Glomerular visceral epithelial cell (primary cell): ENCODE data around the gene PATJ.
"Not testable (repeated sequence)": the region's sequence is repeated elsewhere in the genome, so short reads cannot be mapped to it uniquely, and the experiment has no call there.

ENCODE experiments used
- DNase-seq: peaks from one replicate; pipeline ENCODE4 v3.0.0-alpha.2; 2016; ENCODE audit errors: extremely low spot score

Gene PATJ

DNA sequence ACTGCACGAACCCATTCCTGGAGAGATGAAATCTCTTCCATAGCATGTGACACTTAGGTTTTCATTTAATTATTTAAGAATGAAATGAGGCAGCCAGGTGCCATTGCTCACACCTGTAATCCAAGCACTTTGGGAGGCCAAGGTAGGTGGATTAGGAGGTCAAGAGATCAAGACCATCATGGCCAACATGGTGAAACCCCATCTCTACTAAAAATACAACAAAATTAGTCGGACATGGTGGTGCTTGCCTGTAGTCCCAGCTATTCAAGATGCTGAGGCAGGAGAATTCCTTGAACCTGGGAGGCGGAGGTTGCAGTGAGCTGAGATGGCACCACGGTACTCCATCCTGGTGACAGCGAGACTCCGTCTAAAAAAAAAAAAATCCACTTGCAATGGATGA is 470.1 kb downstream of the PATJ start:
- DNase-seq, result no peak

DNA sequence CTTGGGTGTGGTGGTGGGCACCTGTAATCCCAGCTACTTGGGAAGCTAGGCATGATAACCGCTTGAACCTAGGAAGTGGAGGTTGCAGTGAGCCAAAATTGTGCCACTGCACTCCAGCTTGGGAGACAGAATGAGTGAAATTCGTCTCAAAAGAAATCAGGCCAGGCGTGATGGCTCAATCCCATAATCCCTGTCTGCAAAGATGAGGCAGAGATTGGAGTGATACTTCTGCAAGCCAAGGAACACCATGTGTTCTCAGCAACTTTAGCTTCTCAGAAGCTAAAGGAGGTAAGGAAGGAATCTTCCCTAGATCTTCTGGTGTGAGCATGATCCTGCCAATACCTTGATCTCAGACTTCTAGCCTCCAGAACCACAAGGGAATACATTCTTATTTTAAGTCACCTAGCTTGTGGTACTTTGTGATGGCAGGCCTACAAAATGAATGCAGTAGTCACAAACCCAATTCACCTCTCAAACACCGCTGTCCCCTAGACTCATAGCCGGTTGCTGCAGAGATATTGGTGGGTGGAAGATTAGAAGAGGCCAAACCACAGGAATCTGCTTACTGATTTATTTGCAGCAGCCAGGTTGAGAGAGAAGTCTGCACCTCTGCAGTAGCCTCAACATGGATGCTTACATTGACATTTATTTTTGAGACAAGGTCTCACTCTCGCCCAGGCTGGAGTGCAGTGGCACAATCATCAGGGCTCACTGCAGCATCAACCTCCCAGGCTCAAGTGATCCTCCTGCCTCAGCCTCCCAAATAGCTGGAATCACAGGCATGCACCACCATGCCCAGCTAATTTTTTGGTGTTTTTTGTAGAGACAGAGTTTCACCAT is 471.0 kb downstream of the PATJ start:
- no peak for DNase-seq

DNA sequence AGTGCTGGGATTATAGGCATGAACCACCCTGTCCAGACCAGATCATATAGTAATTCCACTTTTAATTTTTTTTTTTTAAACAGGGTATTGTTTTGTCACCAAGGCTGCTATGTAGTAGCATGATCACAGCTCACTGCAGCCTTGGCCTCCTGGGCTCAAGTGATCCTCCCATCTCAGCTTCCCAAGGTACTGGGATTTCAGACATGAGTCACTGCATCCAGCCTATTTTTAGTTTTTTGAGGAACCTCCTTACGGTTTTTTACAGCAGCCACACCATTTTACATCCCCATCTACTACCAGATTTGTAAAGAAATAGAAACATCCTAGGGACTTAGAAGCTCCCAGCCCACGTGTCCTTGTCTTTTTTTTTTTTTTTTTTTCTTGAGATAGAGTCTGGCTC is 476.3 kb downstream of the PATJ start:
- no peak for DNase-seq

DNA sequence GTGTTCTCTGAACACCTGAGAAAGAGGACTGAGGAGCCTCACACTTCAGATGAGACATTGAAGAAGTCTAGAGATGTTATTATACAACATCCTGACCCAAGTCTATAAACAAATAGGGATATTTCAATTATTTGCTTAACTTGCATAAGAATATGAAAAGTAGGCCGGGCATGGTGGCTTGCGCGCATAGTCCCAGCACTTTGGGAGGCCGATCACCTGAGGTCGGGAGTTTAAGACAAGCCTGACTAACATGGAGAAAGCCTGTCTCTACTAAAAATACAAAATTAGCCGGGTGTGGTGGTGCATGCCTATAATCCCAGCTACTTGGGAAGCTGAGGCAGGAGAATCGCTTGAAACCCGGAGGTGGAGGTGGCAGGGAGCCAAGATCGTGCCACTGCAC is 478.2 kb downstream of the PATJ start:
- DNase-seq, result not testable (repeated sequence)

DNA sequence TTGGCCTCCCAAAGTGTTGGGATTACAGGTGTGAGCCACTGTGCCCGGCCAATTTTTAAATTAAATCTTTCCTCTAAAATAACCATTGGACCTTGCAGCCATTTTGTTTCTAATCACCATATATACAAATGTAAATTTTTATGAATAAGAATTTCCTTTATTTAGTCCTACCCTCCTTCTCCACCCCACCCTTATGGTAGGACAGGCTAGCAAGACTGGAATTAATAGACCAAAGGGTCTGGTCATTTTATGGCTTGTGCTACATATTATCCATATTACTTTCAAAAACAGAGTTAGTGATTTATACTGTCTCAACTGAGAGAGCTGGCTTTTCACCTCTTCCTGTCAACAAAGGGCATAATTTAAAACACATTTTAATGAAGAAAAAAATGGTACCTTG is 478.9 kb downstream of the PATJ start:
- DNase-seq, result no peak

DNA sequence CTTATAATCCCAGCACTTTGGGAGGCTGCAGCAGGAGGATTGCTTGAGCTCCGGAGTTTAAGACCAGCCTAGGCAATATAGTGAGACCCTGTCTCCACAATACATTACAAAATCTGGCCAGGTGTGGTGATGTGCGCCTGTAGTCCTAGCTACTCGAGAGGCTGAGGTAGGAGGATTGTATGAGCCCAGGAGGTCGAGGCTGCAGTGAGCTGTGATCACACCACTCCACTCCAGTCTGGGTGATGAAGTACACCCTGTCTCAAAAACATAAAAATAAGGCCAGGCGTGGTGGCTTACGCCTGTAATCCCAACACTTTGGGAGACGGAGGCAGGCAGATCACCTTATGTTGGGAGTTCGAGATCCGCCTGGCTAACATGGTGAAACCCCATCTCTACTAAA is 480.0 kb downstream of the PATJ start:
- no peak for DNase-seq

DNA sequence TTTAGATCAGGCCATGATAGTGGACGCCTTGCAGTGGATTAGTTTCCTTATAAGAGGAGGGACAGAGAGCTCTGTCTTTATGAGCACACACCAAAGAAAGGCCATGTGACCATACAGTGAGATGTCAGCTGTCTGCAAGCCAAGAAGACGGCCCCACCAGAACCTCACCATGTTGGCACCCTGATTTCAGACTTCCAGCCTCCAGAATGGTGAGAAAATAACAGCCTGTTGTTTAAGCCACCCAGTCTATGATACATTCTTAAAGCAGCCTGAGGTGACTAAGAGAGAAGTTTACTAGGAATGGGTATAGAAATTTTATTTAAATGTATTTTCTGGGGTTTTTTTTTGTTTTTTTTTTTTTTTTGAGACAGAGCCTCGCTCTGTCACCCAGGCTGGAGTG is 481.9 kb downstream of the PATJ start:
- no peak for DNase-seq

DNA sequence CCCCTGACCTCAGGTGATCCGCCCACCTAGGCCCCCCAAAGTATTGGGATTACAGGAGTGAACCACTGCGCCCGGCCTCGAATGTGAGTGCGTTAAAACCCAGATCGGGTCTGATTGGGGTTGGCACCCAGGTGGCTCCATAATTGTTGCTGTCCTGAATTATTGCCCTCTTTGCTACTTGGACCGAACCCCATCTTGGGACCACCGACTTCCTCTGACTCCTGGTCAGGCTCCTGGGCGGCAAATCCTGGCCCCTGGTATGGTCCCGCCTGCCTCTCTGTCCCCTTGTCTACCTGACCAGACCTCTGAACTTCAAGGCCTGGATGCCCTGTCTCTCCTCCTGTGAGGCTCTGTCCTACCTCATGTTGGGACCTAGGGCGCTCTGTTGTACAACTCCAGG is 485.2 kb downstream of the PATJ start:
- DNase-seq, result no peak
